MM.1S (cell line): ENCODE results near the gene NDUFC2.

Source experiments
- DNase-seq: peaks from one replicate; pipeline ENCODE4 v3.0.0-alpha.2; 2015
- H2AFZ ChIP-seq: fragments of 300-600 bp; sonication (generic); 2 replicates; pipeline ENCODE4 v1.6.0; 2016; ENCODE audit warnings: antibody characterized with exemption, low read length
- H3F3A ChIP-seq: fragments of 300-600 bp; sonication (generic); 2 replicates; pipeline ENCODE4 v1.6.1; 2016; ENCODE audit warnings: mild to moderate bottlenecking, antibody characterized with exemption, low read length, moderate library complexity, mixed read lengths; ENCODE audit not compliant: insufficient read depth
- H3K27ac ChIP-seq: fragments of 300-600 bp; sonication (generic); 2 replicates; pipeline ENCODE4 v1.5.1; 2016; ENCODE audit warnings: mild to moderate bottlenecking, low read length
- H3K27me3 ChIP-seq: fragments of 300-600 bp; sonication (generic); replicated peaks from 2 replicates; pipeline ENCODE4 v1.6.0; 2016; ENCODE audit warnings: low read length; ENCODE audit not compliant: insufficient read depth
- H3K36me3 ChIP-seq: fragments of 300-600 bp; sonication (generic); replicated peaks from 2 replicates; pipeline ENCODE4 v1.6.1; 2016; ENCODE audit warnings: mild to moderate bottlenecking, low read length, mixed read lengths; ENCODE audit not compliant: insufficient read depth
- H3K4me1 ChIP-seq: fragments of 300-600 bp; sonication (generic); 2 replicates; pipeline ENCODE4 v1.6.1; 2016; ENCODE audit warnings: low read length, mixed read lengths
- H3K4me2 ChIP-seq: fragments of 300-600 bp; sonication (generic); 2 replicates; pipeline ENCODE4 v1.6.0; 2016; ENCODE audit warnings: low read depth, low read length
- H3K4me3 ChIP-seq: fragments of 300-600 bp; sonication (generic); 2 replicates; pipeline ENCODE4 v1.5.1; 2016; ENCODE audit warnings: low read length, mixed read lengths
- H3K79me2 ChIP-seq: fragments of 300-600 bp; sonication (generic); 2 replicates; pipeline ENCODE4 v1.6.1; 2016; ENCODE audit warnings: mixed run types, low read length, mixed read lengths
- H3K9ac ChIP-seq: fragments of 300-600 bp; sonication (generic); 2 replicates; pipeline ENCODE4 v1.6.1; 2016; ENCODE audit warnings: low read length, mixed read lengths
- H3K9me2 ChIP-seq: fragments of 300-600 bp; sonication (generic); replicated peaks from 2 replicates; pipeline ENCODE4 v1.6.1; 2016; ENCODE audit warnings: mild to moderate bottlenecking, low read length, mixed read lengths; ENCODE audit not compliant: insufficient read depth
- H3K9me3 ChIP-seq: fragments of 300-600 bp; sonication (generic); replicated peaks from 2 replicates; pipeline ENCODE4 v1.6.1; 2016; ENCODE audit warnings: mild to moderate bottlenecking, low read length, mixed read lengths; ENCODE audit not compliant: insufficient read depth
- H4K20me1 ChIP-seq: fragments of 300-600 bp; sonication (generic); 2 replicates; pipeline ENCODE4 v1.6.1; 2016; ENCODE audit warnings: mild to moderate bottlenecking, low read length, moderate library complexity, mixed read lengths; ENCODE audit not compliant: insufficient read depth
- EZH2 ChIP-seq: fragments of 300-600 bp; sonication (generic); optimal IDR thresholded peaks from 2 replicates; pipeline ENCODE3; 2017; ENCODE audit warnings: low read depth, mild to moderate bottlenecking, antibody characterized with exemption, low read length, mixed read lengths
- EZH2phosphoT487 ChIP-seq: fragments of 300-600 bp; sonication (generic); IDR thresholded peaks from 2 replicates; pipeline ENCODE4 v1.6.1; 2018; ENCODE audit warnings: antibody characterized with exemption, low read length
- TF ChIP-seq, protein P1 (sequence below): fragments of 300-600 bp; sonication (generic); IDR thresholded peaks from 2 replicates; pipeline ENCODE4 v1.5.1; 2016; ENCODE audit warnings: antibody characterized with exemption, low read length, mixed read lengths

NDUFC2 gene

GRCh38 chr11:78034623-78035022 is 45.0 kb downstream of the NDUFC2 start:
- TF ChIP-seq EZH2phosphoT487 (no peak), EZH2 (no peak)
- TF ChIP-seq, protein P1, sequence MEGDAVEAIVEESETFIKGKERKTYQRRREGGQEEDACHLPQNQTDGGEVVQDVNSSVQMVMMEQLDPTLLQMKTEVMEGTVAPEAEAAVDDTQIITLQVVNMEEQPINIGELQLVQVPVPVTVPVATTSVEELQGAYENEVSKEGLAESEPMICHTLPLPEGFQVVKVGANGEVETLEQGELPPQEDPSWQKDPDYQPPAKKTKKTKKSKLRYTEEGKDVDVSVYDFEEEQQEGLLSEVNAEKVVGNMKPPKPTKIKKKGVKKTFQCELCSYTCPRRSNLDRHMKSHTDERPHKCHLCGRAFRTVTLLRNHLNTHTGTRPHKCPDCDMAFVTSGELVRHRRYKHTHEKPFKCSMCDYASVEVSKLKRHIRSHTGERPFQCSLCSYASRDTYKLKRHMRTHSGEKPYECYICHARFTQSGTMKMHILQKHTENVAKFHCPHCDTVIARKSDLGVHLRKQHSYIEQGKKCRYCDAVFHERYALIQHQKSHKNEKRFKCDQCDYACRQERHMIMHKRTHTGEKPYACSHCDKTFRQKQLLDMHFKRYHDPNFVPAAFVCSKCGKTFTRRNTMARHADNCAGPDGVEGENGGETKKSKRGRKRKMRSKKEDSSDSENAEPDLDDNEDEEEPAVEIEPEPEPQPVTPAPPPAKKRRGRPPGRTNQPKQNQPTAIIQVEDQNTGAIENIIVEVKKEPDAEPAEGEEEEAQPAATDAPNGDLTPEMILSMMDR: no peak
- no peak for DNase-seq
- H2AFZ ChIP-seq: no peak overlapping the region

GRCh38 chr11:78033040-78033439 is 46.6 kb downstream of the NDUFC2 start:
- H3K36me3 ChIP-seq: no peaks in the 10 kb centered on the region
- TF ChIP-seq, protein P1: no peak
- no peak for TF ChIP-seq EZH2
- no peak for TF ChIP-seq EZH2phosphoT487
- no peaks in the 10 kb centered on the region for H3K27me3 ChIP-seq
- no peak overlapping the region for H3K9ac ChIP-seq
- no peak overlapping the region for H2AFZ ChIP-seq
- H3K79me2 ChIP-seq: no peaks in the 10 kb centered on the region
- no peak overlapping the region for H3K4me2 ChIP-seq
- H3K4me1 ChIP-seq: no peaks in the 10 kb centered on the region
- DNase-seq: no peak
- no peaks in the 10 kb centered on the region for H3F3A ChIP-seq
- no peaks in the 10 kb centered on the region for H3K9me2 ChIP-seq
- H3K27ac ChIP-seq: no peak overlapping the region
- no peaks in the 10 kb centered on the region for H3K9me3 ChIP-seq
- H3K4me3 ChIP-seq: no peak overlapping the region
- H4K20me1 ChIP-seq: no peaks in the 10 kb centered on the region

More at GRCh38 chr11:78034623-78035022, 45.0 kb downstream of the NDUFC2 start:
- no peaks in the 10 kb centered on the region for H3K9me2 ChIP-seq
- no peaks in the 10 kb centered on the region for H3K4me1 ChIP-seq
- no peak overlapping the region for H3K4me2 ChIP-seq
- no peak overlapping the region for H3K9ac ChIP-seq
- H3K79me2 ChIP-seq: no peaks in the 10 kb centered on the region
- no peaks in the 10 kb centered on the region for H3F3A ChIP-seq
- no peak overlapping the region for H3K27ac ChIP-seq
- no peaks in the 10 kb centered on the region for H3K9me3 ChIP-seq
- no peaks in the 10 kb centered on the region for H3K27me3 ChIP-seq
- no peaks in the 10 kb centered on the region for H4K20me1 ChIP-seq
- H3K36me3 ChIP-seq: no peaks in the 10 kb centered on the region
- H3K4me3 ChIP-seq: no peak overlapping the region

DNA sequence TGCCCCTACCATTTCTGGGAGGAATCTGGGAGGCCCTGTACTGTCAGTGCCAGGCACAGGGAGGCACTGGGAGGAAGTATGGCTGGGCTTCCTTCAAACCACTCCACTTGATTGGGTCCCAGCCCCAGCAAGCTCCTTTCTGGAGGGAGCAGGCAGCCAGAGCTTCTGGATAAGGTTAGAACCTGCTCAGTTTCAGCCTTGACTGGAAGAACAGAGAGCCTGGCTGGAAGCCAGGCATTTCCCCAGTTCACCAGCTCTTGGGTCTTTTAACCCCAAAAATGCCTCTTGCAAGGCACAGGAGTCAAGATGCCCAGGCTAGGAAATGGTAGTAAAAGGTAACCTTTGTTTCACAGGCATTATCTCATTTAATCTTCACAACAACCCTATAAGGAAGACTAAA is 47.6 kb downstream of the NDUFC2 start:
- no peak overlapping the region for H2AFZ ChIP-seq
- no peak overlapping the region for H3K4me3 ChIP-seq
- no peaks in the 10 kb centered on the region for H3K9me3 ChIP-seq
- no peak for DNase-seq
- no peaks in the 10 kb centered on the region for H3F3A ChIP-seq
- H3K27me3 ChIP-seq: no peaks in the 10 kb centered on the region
- H3K9me2 ChIP-seq: no peaks in the 10 kb centered on the region
- no peaks in the 10 kb centered on the region for H3K36me3 ChIP-seq
- no peak overlapping the region for H3K4me2 ChIP-seq
- H3K4me1 ChIP-seq: no peaks in the 10 kb centered on the region
- no peaks in the 10 kb centered on the region for H3K79me2 ChIP-seq
- H3K9ac ChIP-seq: no peak overlapping the region
- H4K20me1 ChIP-seq: no peaks in the 10 kb centered on the region
- no peak overlapping the region for H3K27ac ChIP-seq
- TF ChIP-seq, protein P1: no peak
- TF ChIP-seq EZH2 (no peak), EZH2phosphoT487 (no peak)
